Keratinocyte (primary cell): Measurements from ENCODE around the gene ZG16B. TPM values are rescaled to one million over a fixed set of nuclear protein-coding genes. Genes with fewer than 3 reads are reported as not detected.

Experiments
- DNase-seq: peaks from one replicate; pipeline ENCODE4 v3.0.0-alpha.2; 2011; ENCODE audit warnings: low read depth, missing footprints, low spot score
- FAIRE-seq: peaks from 2 replicates; lab custom pipeline; 2011; peaks lifted over from hg19 to GRCh38; lab: Jason Lieb, UNC
- H2AFZ ChIP-seq: 2 replicates; pipeline ENCODE4 v1.6.0; 2012; ENCODE audit warnings: low read length, control low read depth, inconsistent platforms; ENCODE audit not compliant: control insufficient read depth
- H3K27ac ChIP-seq: 2 replicates; pipeline ENCODE4 v1.5.1; 2011; ENCODE audit warnings: low read length; ENCODE audit not compliant: control insufficient read depth, insufficient read depth
- H3K27me3 ChIP-seq: 3 replicates; pipeline ENCODE4 v1.6.0; 2011; ENCODE audit warnings: low read length; ENCODE audit not compliant: control insufficient read depth, insufficient read depth; ENCODE audit errors: extremely low read depth
- H3K36me3 ChIP-seq, 2 experiments: 2 replicates in 1 of 2; 3 replicates in 1 of 2; pipeline ENCODE4 v1.5.1; 2011; ENCODE audit warnings: low read length in 2 of 2, mild to moderate bottlenecking in 1 of 2; ENCODE audit not compliant: control insufficient read depth in 2 of 2, insufficient read depth in 2 of 2; ENCODE audit errors: extremely low read depth in 1 of 2
- H3K4me1 ChIP-seq: 3 replicates; pipeline ENCODE4 v1.5.1; 2011; ENCODE audit warnings: low read length; ENCODE audit not compliant: control insufficient read depth, insufficient read depth; ENCODE audit errors: extremely low read depth
- H3K4me2 ChIP-seq: 3 replicates; pipeline ENCODE4 v1.6.0; 2011; ENCODE audit warnings: low read depth, low read length; ENCODE audit not compliant: control insufficient read depth, insufficient read depth; ENCODE audit errors: extremely low read depth
- H3K4me3 ChIP-seq, 3 experiments: fragments of 200-600 bp in 1 of 3; sonication (generic) in 1 of 3; 2 replicates in 2 of 3; 3 replicates in 1 of 3; pipeline ENCODE4 v1.5.1; 2011 to 2016; ENCODE audit warnings: low read length in 3 of 3, mild to moderate bottlenecking in 3 of 3, control low read depth in 2 of 3, inconsistent platforms in 1 of 3, low read depth in 1 of 3, mixed read lengths in 1 of 3, mixed run types in 1 of 3, moderate library complexity in 1 of 3; ENCODE audit not compliant: control insufficient read depth in 2 of 3, insufficient read depth in 2 of 3; ENCODE audit errors: extremely low read depth in 1 of 3
- H3K79me2 ChIP-seq: 2 replicates; pipeline ENCODE4 v1.6.0; 2012; ENCODE audit warnings: low read length; ENCODE audit not compliant: control insufficient read depth, insufficient read depth
- H3K9ac ChIP-seq: 3 replicates; pipeline ENCODE4 v1.6.0; 2011; ENCODE audit warnings: low read length; ENCODE audit not compliant: control insufficient read depth, insufficient read depth; ENCODE audit errors: extremely low read depth
- H3K9me1 ChIP-seq: 3 replicates; pipeline ENCODE4 v1.6.0; 2011; ENCODE audit warnings: low read length; ENCODE audit not compliant: control insufficient read depth, insufficient read depth; ENCODE audit errors: extremely low read depth
- H3K9me3 ChIP-seq: 2 replicates; pipeline ENCODE4 v1.5.1; 2012; ENCODE audit warnings: low read depth, low read length; ENCODE audit not compliant: control insufficient read depth
- H4K20me1 ChIP-seq: 3 replicates; pipeline ENCODE4 v1.6.0; 2011; ENCODE audit warnings: low read length; ENCODE audit not compliant: control insufficient read depth, insufficient read depth; ENCODE audit errors: extremely low read depth
- CTCF ChIP-seq, 3 experiments: IDR thresholded peaks in 1 of 3; conservative IDR thresholded peaks in 1 of 3; optimal IDR thresholded peaks in 1 of 3; 2 replicates in 2 of 3; 3 replicates in 1 of 3; pipeline versions ENCODE3 to v1.5.1; 2011; ENCODE audit warnings: low read length in 3 of 3, mild to moderate bottlenecking in 3 of 3, moderate library complexity in 2 of 3, control low read depth in 1 of 3, inconsistent platforms in 1 of 3; ENCODE audit not compliant: insufficient read depth in 2 of 3; ENCODE audit errors: extremely low read depth in 1 of 3
- EZH2 ChIP-seq: IDR thresholded peaks from one replicate; pipeline ENCODE4 v1.6.1; 2012; ENCODE audit warnings: inconsistent platforms, mild to moderate bottlenecking, low read length, moderate library complexity
- dilution Hi-C: fragments of 300-500 bp; cut with MboI; formaldehyde crosslinking; loops from one replicate; pipeline ENCODE4 v1.7.0; 2020; ENCODE audit warnings: low sequenced_read_pairs; ENCODE audit not compliant: extremely low pct_ligation_motif_present
- polyA plus RNA-seq, 5 experiments: library from polyadenylated mRNA; depleted of rRNA in 3 of 5; stranded (reverse) in 3 of 5; stranded (forward) in 1 of 5; unstranded in 1 of 5; fragments of >200 nt; gene quantifications; 1 replicate in 1 of 5; 2 replicates in 3 of 5; 3 replicates in 1 of 5; pipeline versions ENCODE4 v1.2.1 to v1.2.3, GENCODE V29; 2011 to 2012; ENCODE audit warnings: missing spikeins in 2 of 5, low read depth in 1 of 5, low replicate concordance in 1 of 5

The ZG16B gene
- polyA plus RNA-seq, 1 donor (not counting 4 experiments of a cell fraction or from before 2014, with no cell fraction given), result 2.1 TPM

GRCh38 chr16:2806286-2806685 is 23.8 kb upstream of the ZG16B start:
- TF ChIP-seq EZH2 (no peak), CTCF (optimal IDR thresholded peaks at IDR 0.05 in 1 of 3, IDR thresholded peaks at IDR 0.05 in 1 of 3, conservative IDR thresholded peaks at IDR 0.05 in 1 of 3; ENCODE audit: extremely low read depth in 1 of 3, insufficient read depth in 2 of 3, low read length in 3 of 3) (no peak)
- H4K20me1 ChIP-seq, result no peaks in the 10 kb centered on the region
- H2AFZ ChIP-seq, result no peak overlapping the region
- no peak overlapping the region for H3K4me3 ChIP-seq
- FAIRE-seq, result no peak
- dilution Hi-C loops, result no loop called here
- no peaks in the 10 kb centered on the region for H3K36me3 ChIP-seq
- H3K9ac ChIP-seq, result no peak overlapping the region
- no peak overlapping the region for H3K27ac ChIP-seq
- H3K27me3 ChIP-seq, result peaks cover 25% of the 10 kb centered on the region
- DNase-seq, result no peak
- H3K9me1 ChIP-seq, result no peaks in the 10 kb centered on the region
- H3K9me3 ChIP-seq, result peaks cover 10% of the 10 kb centered on the region
- no peaks in the 10 kb centered on the region for H3K4me1 ChIP-seq
- no peak overlapping the region for H3K4me2 ChIP-seq
- H3K79me2 ChIP-seq, result no peaks in the 10 kb centered on the region

GRCh38 chr16:2808181-2808580 is 21.9 kb upstream of the ZG16B start:
- H3K79me2 ChIP-seq, result no peaks in the 10 kb centered on the region
- dilution Hi-C loops, result no loop called here
- peaks cover 35% of the 10 kb centered on the region for H3K27me3 ChIP-seq
- no peaks in the 10 kb centered on the region for H3K9me1 ChIP-seq
- H3K9ac ChIP-seq, result no peak overlapping the region
- H3K9me3 ChIP-seq, result peaks cover 10% of the 10 kb centered on the region
- no peak overlapping the region for H3K4me2 ChIP-seq
- H3K4me3 ChIP-seq, result no peak overlapping the region
- no peaks in the 10 kb centered on the region for H4K20me1 ChIP-seq
- TF ChIP-seq EZH2 (no peak), CTCF (optimal IDR thresholded peaks at IDR 0.05 in 1 of 3, IDR thresholded peaks at IDR 0.05 in 1 of 3, conservative IDR thresholded peaks at IDR 0.05 in 1 of 3; ENCODE audit: extremely low read depth in 1 of 3, insufficient read depth in 2 of 3, low read length in 3 of 3) (no peak)
- no peak for FAIRE-seq
- no peak overlapping the region for H3K27ac ChIP-seq
- DNase-seq, result no peak
- no peaks in the 10 kb centered on the region for H3K36me3 ChIP-seq
- peaks cover 6% of the 10 kb centered on the region for H3K4me1 ChIP-seq
- no peak overlapping the region for H2AFZ ChIP-seq
